NCI-H2196 treated with DMSO at 0.1 percent for 48 hours (cell line): ENCODE measurements around the gene LRRIQ1.
A peak's percentile ranks its signal among the peaks of the same experiment; 100 is the strongest.
"Not testable (repeated sequence)": the region's sequence is repeated elsewhere in the genome, so short reads cannot be mapped to it uniquely, and the experiment has no call there.

ENCODE experiments used
- DNase-seq: peaks from one replicate; lab custom pipeline; 2025; ENCODE audit not compliant: unreplicated experiment; lab: John Stamatoyannopoulos, UW

Gene LRRIQ1, protein sequence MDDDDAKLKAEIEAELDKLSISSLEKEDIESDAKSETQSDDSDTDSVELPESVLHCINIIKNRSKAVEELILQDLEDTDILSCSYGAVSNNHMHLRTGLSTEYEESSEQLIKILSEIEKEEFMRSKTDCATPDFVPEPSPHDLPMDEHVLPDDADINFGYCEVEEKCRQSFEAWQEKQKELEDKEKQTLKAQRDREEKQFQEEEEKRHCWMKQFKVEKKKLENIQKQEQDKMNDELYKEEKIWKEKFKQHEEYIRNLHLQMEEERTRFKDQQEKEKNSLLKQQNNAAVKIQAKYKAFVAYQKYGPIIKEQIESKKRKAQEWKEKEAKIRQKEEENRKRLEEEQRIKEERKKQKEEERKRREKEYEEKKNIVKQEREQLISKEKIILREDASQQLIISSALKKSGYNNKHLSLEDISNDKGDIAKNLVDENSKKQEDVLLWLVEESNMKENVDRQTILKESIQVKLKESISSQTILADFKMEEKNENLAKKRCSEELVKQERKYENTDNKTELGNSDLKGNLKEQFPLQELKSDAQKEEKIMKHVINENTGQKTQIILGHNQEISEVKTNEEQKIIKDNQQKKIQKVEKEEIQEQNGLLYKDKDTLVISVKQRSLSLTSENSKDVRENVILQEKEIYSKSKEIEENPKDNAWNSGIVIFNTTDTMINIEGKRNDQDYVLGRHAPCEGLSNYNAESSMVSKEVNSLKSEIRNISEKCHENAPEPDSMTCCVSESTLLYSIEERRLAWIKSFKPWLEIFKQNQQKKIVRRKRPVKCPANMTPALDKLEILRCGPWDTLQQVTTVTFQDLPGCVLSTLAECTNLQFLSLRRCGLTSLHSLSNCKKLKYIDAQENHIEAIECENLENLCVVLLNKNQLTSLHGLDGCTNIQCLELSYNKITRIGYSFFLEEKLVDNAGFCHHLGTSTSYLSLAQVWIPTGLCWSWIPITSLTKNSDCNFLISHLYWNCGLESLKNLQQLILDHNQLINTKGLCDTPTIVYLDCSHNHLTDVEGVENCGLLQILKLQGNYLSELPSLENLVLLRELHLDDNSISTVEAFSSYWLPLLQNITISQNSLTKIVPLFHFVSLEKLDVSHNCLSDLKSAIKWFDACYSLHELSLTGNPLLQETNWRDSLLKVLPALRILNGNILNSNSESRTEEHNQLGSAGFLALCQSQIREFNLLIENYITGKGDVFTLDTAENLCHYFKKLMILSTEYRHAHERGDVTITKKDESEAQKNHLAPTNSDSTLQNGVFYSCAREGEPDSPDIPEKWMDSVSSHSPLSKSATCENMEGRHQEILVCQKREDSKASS (N-terminal part only)

DNA sequence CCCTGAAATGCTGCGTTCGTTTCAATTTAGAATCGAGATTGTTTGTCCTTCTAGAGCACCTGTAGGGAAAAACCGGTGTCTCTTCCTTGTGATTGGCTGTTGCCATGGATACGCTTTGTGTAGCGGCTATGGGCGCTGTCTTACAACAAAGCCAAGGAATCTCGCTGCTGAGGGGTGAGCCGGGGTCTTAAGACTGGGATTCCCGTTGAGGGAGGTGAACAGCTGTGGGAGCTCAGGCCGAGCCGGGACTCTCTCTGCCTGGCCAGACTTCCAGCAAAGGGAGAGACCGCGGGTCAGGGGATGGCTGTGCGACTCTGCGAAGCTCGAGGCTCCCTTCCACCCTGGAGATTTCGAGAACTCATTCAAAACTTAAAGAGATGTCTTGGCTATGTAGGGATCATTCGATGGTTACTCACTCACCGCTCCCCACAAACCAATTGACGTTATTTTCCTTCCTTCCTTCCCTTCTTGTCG, at the start of gene LRRIQ1, which contains the start of gene TSPAN19:
Gene LRRIQ1, plus strand, starts transcription at position 118 of the 474 bp plus-strand sequence. CDS start 1,826 bp downstream, outside the sequence.
Gene TSPAN19, minus strand, starts transcription at position 44 of the 474 bp plus-strand sequence. CDS start 6,331 bp downstream, outside the sequence.
- DNase-seq: peak; percentile 77

DNA sequence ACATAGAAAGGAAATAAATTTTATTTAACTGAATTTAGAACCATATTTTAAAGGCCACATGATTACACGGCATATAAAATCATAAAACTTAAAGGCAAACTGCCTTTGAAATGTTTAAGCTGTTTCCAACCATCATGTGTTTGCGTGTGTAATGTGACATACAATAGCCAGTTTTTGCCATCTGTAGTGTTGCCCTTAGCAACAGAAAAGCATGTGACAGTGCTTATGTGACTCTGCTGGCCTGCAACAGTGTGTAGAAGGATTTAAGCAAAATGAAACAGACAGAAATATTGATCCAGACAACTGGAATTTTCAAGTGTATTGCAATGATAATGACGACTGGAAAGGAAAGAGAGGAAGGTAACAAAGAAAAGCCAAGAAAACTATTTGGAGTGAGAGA, 49.6 kb upstream of the LRRIQ1 start:
- no peak for DNase-seq

DNA sequence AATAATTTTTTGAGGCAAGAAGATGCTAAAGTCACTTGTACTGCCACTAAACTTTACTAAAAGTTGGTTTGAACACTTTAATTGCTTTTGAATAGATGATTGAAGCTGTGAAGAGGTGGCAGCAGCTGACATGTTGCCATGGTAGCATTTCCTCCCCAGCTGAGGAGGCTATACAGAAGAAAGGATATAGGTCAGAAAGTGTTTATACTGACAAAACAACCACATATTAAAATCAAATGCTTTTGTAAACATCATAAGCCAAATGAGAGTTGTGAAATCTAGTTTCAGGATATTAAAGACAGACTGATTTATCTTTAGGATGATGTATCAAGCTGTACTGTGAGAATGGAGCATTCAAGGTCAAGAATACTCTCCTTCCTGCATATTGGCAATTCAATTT, 41.7 kb upstream of the LRRIQ1 start:
- no peak for DNase-seq

DNA sequence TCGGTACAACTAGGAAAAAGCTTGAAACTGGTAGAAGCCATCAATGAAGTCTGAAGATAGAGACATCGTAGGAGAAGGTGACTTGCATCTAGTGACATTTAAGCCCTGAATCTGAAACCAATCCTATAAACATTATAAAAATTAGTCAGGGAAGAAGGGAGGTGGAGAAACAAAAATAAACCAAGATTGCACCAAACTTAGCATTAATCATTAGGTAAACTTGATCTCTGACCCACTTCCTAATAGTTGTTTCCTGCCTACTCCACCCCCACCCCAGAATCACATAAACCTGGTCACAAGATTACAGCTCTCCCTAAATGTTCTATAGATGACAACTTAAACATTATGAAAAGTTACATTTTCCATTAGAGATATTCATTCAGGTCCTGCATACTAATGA, 40.5 kb upstream of the LRRIQ1 start:
- DNase-seq: no peak

- DNase-seq: no peak
Measured at GRCh38 chr12:84996759-84997158, 39.4 kb upstream of the LRRIQ1 start.

DNA sequence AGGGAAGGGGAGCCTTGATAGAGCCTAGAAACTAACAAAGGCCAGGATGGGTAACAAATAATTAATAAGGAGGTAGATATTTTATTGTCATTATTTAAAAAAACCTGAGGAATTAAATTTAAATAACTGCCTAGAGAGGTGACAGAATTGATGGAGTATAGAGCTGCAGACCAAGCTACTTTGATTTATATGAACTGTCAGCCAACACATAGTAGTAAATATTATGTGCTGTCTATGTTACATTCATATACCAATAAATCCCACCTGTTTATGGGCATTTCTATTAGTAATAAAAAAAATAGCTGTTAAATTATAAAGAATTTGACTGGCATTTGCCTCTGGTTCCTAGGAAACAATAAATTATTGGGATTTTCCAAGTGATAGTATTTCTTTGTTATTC, 37.8 kb upstream of the LRRIQ1 start:
- DNase-seq: no peak

GRCh38 chr12:85000729-85001128, 35.4 kb upstream of the LRRIQ1 start:
- no peak for DNase-seq

GRCh38 chr12:85002778-85003296, 33.3 kb upstream of the LRRIQ1 start:
- no peak for DNase-seq

- no peak for DNase-seq
Measured at GRCh38 chr12:85004204-85004603, 31.9 kb upstream of the LRRIQ1 start.

- DNase-seq: not testable (repeated sequence)
Measured at GRCh38 chr12:85005047-85005446, 31.1 kb upstream of the LRRIQ1 start.

GRCh38 chr12:85005615-85006014, 30.5 kb upstream of the LRRIQ1 start:
- DNase-seq: no peak

DNA sequence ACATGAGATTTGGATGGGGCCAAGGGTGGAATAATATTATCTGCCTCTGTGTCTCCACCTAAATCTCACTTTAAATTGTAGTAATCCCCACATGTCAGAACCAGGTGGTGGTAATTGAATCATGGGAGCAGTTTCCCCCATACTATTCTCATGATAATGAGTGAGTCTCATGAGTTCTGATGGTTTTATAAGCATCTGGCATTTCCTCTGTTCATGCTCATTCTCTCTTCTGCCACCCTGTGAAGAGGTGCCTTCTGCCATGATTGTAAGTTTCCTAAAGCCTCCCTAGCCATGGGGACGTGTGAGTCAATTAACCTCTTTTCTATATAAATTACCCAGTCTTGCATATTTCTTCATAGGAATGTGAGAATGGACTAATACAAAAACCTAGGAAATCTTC, 29.9 kb upstream of the LRRIQ1 start:
- no peak for DNase-seq

DNA sequence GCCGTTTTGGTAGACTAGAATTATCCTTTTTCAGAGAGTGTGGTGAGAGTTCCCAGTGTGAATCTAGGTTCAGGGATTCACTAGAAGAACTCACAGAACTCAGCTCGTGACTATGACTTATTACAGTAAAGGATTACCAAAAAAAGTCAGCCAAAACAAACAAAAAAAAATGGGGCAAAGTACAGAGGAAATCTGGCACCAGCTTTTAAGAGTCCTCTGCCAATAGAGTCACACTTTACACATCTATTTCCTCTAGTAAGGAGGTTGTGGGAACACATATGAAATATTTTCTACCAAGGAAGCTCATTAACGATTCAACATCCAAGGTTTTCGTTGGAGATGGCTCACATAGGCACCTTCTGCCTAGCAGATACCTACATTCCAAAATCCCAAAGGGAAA, 28.3 kb upstream of the LRRIQ1 start:
- no peak for DNase-seq

DNA sequence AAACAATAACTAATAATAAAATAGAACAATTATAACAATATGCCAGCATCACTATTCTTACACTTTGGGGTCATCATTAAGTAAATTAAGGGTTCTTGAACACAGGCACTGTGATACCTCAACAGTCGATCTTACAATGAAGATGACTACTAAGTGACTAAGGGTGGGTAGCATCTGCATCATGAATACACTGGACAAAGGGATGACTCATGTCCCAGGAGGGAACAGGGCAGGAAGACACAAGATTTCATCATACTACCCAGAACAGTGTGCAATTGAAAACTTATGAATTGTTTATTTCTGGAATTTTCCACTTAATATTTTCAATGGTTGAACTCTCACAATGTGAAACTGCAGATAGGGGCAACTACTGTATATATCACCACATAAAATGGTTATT, 19.7 kb upstream of the LRRIQ1 start:
- DNase-seq: no peak

GRCh38 chr12:85017133-85017532, 19.0 kb upstream of the LRRIQ1 start:
- no peak for DNase-seq

DNA sequence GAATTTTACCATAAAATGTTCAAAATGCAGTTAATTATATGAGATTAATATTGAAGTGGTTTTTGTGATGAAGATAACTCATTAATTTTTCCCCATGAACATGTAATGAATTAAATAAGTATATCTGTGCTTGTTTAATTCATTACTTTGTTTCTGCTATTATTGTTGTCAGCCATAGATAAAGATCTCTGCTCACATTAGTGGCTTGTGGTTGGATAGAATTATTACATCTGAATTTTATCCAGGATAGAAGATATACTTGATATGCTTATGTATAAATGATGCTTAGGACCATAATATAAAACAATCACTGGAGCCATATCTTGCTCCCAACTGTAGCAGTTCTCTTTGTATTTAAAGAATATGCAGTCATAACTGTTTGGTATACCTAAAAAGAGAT, 18.5 kb upstream of the LRRIQ1 start:
- DNase-seq: no peak

DNA sequence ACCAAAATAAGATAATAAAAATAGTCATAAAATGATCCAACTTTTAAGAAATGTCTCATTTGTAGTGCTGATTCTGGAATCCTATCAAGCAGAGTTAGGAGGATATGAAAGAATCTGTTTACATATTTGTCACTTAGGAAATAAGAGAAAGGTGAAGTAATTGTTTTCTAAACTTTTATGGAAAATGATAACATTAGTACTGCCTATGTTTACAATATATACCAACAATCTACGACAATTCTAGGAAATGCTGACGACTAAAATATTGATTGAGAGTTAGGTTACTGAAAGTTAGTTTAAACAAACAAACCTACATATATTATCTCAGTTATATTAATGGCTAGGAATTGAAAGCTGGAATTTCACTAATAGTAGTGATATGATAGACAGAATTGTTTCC, 18.1 kb upstream of the LRRIQ1 start:
- DNase-seq: no peak

DNA sequence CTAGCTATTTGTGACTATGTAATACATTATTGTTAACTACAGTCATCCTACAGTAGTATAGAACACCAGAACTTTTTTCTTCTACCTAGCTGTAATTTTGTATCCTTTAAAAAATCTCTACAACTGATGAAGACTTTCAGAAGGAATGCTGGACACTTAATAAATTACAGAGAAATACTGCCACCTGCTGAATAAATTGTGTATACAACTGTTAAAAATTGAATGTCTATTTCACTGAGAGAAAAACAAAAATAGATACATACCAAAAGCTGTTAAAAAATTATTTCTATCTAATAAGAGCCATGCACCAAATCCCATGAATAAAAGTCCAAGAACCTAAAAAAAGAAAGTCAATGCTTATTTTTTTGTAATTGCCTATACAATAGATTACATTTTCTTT, 6.7 kb upstream of the LRRIQ1 start:
- DNase-seq: peak; percentile 1

- no peak for DNase-seq
Measured at GRCh38 chr12:85036733-85037132, 582 bp downstream of the LRRIQ1 start.

- DNase-seq: no peak
Measured at GRCh38 chr12:85041395-85041794, 5.2 kb downstream of the LRRIQ1 start.

DNA sequence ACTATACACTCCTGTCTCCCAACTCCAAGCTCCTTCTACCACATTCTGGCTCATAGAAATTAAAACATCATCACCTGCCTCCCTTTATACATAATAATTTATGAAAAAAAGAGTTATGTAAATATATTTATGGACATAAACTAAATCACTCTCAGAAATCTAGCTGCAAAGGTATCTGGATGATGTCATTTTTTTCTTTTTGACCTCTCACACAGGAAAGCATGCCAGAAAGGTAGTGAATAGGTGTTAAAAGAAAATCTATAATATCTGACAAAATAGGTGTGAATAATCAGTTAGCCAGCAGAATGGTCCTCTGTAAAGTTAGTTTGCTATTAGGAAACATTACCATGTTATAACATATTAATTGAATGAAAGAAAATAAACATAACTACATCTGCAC, 7.7 kb downstream of the LRRIQ1 start:
- DNase-seq: no peak
